Glomerular endothelial cell (primary cell): ENCODE measurements around the gene CAB39. TPM values are rescaled to one million over a fixed set of nuclear protein-coding genes. Genes with fewer than 3 reads are reported as not detected.
A peak's percentile ranks its signal among the peaks of the same experiment; 100 is the strongest.

ENCODE experiments used
- DNase-seq: peaks from one replicate; pipeline ENCODE4 v3.0.0-alpha.2; 2011; ENCODE audit warnings: low read depth, low spot score; ENCODE audit errors: extremely low read depth
- total RNA-seq: library from RNA; depleted of rRNA; stranded (reverse); fragments of >200 nt; gene quantifications from 2 replicates; pipeline ENCODE4 v1.2.3, GENCODE V29; 2015

Gene CAB39
- total RNA-seq, 1 donor from 2014 or later = 70.9 TPM

DNA sequence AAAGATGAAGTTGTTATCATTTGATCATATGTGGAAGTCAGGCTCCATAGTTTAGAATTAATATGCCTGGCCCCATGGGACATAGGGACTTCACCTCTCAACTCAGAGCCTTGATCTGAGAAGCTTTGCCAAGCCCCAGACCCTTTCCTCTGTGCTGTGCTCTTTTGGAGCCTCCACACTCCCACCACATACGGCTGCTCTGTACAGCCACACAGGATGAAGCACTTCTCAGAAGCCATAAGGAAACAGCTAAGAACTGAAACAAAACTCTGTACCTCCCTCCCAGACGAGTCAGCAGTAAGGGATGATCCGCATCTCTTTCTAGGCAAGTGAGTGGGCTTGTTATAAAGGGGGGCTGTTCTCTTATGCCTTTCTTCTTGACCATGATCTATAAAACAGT, 66.5 kb downstream of the CAB39 start:
- DNase-seq = no peak

DNA sequence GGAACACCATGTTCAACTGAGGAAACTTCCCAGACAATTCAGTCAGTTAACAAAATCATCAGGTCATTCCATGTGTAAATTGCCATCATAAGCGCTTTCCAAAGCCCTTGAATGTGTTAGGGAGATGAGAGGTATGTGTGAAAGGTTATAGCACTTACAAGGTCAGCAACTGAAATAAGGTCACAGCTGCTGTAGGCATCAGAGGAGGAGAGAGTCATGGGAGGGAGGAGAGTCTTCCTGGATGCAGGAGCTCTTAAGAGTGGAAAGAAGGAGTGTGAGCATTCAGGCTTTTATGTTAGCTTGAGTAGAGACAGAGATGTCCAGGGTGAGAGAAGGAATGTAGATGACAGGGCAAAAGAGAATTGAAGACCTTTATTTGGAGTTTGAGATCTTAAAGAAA, 67.0 kb downstream of the CAB39 start:
- no peak for DNase-seq

DNA sequence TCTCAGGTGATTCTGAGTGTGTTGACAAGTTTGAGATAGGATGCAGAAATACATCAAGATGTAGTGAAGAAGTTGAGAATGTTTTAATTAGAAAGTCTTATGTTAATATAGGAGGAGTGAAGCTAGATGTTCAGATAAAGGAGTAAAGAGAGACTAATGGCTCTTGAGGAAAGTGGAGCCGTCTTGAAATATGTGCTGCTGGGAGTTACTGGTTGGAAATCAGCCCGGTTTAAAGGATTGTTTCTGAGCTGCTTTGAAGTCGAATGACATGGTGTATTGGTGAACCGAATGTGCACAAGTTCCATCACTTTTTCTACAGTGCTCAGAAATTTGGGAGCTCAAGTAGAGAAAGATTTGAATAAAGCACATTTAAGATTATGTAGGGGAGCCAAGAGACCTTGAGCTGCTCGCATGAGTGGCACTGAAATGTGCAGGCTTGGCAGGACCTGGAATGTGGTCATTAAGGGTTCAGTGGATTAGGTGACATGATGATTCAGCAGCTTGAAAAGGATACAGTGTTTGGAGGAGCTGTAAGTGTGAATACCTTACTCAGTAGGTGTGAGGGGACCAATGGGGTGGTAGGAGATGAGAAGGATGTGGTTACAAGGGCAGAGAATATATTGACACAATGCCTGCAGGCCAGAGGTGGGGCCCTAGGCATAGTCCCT, 68.6 kb downstream of the CAB39 start:
- DNase-seq = no peak

DNA sequence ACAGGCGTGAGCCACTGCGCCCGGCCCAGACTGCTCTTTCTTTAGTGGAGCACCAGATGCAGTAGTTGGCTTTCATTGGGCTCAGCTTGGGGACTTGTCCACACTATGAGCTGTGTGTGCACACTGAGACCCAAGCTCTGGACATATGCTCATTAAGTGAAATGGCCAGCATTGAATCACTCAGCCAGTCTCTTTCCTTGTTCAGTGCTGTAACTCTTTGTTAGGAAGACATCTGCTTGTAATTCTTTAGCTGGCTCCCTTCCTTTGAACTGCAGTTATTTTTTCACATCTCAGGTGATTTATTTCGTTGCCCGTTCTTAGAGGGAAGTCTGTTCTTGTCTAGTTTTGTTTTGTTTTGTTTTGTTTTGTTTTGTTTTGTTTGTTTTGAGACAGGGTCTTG, 70.5 kb downstream of the CAB39 start:
- no peak for DNase-seq

DNA sequence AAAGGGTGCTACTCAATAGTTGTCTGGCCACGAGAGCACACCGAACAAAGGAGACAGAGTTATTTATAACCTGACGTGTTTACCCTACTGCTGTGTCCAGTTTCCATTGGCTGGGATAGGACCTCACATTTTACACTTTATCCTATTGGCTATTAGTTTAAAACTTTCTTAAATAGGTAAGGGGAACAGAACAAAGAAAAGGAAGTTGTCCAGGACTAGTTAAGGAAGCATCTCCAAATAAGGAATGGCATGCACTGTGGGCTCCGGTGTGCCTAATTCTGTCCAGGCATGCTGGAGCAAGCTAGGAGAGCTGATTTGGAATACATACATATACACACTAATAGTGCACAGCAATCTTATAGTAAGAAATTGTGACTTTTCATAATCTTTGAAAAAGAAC, 72.2 kb downstream of the CAB39 start:
- DNase-seq = no peak

DNA sequence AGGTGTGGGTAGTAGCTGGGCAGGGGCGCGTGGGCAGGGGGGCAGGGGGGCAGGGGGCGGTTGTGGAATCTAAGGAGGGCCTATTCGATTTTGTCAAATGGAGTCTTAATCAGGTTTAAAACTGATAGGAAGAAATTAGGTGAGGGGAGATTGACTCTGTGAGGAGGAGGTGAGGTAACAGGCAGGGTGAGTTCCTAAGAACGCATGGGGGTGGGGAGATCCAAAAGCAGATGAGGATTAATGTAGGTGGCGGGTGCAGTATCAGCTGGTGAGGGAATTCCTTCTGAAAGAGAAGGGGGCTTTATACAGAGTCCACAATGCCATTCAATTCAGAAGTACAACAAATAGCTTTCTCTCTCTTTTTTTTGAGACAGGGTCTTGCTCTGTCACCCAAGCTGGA, 72.7 kb downstream of the CAB39 start:
- DNase-seq = no peak

DNA sequence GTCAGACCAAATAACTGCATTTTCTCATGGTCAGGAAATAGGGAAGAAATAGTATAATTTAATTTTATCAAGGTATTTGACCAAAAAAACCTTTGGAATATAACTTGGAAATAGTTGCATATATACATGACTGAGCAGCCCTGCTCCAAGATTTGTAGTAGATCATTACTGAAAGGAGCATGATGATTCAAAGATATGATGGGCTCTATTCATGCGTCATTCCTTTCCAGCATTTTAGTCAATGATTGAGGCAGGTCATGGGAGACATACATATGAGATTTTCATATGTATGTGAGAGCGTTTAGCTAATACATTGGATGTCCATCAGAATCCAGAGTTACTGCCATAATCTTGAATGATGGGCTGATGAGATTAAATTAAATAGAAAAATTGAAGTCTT, 74.5 kb downstream of the CAB39 start:
- DNase-seq = no peak

DNA sequence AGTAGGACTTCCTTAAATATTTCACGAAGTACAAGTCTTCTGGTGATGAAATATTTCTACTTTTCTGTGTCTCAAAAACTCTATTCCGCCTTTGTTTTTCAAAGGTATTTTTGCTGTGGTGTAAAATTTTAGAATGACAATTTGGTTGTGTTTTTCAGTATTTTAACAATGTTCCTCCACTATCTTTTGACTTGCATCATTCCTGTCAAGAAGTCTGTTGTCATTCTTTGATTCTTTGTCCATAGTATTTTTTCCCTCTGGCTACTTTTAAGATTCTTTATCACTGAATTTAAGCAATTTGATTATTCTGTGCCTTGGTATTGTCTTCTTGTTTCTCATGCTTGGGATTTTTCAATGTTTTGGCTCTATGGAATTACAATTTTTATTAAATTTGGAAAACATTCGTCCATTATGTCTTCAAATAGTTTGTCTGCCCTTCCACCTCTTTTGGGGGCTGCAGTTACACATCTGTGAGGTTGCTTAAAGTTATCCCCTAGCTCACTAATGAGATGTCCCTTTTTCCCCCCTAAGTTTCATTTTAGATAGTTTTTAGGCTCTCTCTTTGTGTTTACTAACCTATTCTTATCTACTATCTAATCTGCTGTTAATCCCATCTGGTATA, 76.0 kb downstream of the CAB39 start:
- no peak for DNase-seq

DNA sequence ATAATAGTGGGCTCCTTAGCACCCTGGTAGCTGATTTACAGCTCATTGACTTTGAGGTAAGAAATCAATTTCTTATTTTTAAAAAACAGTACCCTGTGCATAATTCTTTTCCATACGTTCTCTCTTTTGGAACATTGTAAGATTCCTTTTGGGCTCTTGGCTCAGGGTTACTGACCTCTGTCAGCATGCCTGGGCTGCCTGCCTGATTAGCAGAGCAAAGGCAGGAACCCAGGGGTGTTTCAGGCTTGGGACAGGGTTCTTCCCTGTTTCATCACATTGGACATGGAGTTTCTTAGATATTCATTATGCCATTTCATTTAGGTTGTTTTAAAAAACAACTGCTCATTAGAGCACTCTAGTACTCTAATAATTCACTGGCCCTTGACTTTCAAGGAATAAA, 78.3 kb downstream of the CAB39 start:
- no peak for DNase-seq

DNA sequence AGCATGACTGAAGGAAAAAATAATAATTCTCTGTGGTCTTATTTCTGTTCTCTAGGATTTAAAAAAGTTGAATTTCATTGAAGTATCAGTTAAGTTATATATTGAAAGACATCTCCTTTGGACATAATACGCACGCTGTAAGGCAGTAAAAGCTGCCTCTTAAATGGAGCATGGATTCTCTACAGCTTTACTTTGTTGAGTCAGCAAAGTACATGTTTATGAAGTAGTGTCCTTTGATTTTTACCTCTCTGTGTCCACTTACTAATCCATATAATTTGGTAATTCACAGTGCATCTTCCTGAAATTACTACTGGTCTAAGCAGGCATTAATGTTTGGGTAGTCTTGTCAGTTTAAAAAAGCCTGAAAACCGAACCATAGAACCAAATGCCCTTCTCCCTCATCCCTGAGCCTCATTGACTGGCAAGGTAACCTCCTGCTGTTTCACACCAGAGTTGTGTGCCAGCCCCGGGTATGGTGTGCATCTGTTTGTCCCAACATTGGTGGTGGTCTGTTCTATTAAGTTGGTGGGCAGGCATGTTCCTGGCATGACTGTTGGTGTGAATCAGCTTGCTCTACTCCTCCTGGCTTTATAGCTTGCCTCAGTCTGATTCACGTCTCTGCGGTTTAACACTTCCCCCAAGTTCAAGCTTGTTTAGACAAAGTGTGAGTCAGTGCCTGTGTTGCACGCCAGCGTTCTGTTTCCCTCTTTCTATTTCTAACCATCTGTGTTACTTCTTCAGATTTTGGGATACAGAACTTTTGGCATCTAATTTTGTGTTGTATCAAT, 81.1 kb downstream of the CAB39 start:
- DNase-seq = peak; percentile 95

DNA sequence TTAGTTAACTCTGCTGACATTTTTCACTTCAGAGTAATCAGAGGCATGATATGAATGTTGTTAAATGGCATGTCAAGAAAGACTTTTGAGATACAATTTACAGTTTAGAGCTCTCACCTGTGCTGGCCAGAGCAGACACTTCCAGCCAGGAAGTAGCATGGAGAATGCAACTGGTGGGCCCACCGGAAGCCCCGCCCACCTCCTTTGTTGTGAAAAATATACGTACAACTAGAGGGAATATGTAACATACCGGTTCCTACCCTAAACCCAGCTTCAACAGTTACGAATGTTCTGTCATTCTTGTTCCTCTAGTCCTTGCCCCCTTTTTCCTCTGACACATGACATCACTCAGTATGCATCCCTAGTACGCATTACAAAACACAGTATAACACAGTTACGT, 81.9 kb downstream of the CAB39 start:
- no peak for DNase-seq

DNA sequence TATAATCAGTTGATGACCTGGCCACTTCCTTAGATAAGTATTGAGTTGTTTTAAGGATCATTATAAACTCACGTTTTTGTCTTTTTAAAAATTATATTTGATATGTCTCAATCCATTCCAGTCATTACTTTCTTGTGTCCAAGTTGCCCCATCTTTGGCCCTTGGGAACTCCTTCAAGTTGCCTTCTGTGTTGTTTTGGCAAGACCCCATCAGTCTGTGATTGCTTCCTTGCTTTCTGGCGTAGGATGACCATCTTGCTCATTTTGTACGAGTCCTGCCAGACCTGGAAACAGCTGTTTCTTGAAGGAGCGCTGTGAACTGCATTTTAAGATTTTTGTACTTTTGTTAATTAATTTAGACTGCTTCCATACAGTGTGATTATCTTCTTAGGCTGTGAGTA, 83.2 kb downstream of the CAB39 start:
- DNase-seq = no peak

DNA sequence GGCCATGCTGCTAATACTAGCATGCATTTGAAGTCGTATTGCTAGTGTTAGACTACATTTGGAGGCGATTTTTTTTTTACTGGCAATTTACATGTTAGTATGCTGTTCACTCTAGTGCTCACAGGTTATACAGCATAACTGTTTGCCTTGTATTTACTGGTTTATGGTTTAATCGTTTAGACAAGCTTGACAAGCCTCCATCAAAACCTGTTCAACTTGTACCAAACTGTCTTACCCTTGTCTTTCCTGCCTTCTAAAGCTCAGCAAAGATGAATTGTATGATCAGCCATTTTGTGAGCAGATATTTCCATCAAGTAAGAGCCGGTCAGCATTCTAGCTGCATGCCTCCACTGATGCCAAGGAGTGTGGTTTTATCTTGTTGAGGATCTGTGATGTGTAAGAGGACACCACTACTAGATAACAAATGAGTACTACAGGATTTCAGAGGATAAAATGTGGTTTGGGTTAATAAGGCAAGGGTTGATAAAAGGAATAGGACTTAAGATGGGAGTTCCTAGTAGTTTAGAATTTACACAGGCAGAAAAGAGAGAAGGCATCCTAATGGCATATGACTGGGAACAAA, 83.7 kb downstream of the CAB39 start:
- DNase-seq = no peak

DNA sequence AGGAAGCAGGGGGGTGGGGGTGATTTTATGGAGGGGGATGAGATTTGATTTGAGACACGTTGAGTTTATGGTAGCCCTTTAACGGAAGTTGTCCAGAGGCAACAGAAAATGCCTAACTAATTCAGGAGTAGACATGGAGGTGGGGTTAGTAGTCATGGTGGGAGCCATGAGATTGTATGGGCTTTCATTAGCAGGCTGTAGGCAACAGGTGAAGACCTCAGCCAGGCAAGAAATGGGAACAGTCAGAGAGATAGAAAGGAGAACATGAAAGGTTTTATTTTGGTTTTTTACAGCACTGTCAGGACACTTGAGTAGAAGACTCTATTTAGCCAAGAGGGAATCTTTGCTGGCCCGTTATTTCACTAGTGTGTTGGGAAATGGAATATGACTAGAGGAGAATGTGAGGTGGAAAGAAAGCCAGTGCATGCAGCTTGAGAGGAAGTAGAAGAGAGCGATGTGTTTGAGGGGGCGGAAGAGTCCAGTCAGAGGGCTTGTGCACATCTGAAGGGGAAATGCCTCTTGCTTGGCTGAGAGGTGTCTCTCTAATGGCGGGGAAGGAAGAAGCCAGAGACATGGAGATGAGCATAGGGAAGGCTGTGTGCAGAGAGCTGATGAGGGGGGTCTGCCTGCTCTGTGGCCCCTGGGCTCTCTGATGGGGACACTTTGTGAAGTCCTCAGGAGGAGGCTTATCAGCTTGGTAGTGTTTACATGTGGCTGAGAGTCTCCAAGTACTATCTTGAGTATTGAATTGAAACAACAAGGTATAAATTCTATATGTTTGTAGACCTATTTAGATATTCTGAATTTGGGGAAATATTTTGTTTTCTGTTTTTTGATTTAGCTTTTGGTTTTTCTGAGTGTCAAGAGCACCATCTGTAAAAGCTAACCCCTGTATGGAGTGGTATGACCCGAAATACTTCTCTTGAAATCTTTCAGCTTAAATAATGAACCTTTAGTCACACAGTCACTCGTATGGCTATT, 85.2 kb downstream of the CAB39 start:
- DNase-seq = no peak

DNA sequence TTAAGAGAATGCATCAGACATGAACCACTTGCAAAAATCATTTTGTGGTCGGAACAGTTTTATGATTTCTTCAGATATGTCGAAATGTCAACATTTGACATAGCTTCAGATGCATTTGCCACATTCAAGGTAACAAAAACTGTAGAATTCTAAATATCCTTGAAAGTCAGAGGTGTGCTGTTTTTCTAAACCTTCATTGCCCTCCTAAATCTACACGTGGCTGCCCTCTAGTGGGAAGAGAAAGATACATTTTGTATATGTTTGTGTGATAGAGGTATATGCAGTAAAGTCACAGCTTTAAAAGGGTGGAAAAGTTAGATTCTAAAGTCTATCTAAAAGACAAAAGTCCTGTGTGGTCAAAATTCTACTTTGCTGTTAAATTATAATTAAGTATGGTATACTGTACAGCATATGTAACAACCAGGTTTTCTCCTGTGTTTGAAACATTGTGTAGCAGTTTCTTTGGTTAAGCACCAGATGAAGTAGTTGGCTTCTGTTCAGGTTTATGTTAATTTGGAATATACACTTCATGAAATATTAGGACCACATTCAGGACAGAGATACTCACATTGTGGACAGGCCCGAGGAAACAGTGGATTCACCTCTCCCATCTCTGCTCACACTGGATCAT, 86.2 kb downstream of the CAB39 start:
- no peak for DNase-seq

DNA sequence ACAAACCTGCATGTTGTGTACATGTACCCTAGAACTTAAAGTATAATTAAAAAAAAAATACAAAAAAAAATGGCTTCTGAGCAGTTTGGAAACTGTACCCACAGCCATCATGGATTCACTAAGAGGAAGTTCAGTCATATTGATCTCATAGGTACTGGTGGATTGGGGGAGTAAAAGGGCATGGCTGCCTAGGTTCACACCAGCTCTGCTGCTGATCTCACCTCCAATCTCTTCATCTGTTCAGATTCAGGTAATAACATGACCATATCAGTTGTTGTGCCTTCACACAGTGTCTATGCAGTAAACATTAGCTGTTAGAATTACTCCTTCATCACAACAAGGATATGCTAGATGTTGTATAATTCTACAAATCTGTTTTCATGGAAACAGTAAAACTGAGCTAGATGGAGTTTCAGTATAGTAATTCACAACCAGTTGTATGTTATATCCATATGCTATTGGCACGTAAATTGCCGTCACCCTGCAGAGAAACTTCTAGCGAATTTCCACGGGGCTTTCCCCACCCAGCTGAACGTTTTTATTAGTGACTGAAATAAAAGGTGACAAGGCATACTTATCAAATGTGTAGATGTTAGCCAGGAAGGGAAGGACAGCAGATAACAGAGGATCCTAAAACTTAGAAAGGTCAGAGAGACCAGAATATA, 92.8 kb downstream of the CAB39 start:
- DNase-seq = no peak

DNA sequence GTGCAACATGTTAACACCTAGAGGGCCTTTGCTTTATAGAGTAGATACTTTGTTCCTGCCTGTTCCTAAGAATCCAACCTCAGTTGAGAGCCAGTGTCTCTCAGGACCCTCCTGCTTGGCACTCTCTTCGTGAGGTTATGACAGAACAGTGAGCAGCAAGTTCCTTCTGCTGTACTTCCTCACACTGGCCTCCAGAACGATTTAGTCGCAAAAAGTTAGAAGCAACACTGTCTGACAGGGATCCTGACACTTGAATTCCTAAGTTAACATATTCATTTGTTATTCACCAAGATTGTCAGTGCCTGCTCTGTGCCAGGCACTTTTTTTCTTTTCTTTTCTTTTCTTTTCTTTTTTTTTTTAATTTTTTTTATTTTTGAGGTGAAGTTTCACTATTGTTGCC, 95.1 kb downstream of the CAB39 start:
- no peak for DNase-seq

DNA sequence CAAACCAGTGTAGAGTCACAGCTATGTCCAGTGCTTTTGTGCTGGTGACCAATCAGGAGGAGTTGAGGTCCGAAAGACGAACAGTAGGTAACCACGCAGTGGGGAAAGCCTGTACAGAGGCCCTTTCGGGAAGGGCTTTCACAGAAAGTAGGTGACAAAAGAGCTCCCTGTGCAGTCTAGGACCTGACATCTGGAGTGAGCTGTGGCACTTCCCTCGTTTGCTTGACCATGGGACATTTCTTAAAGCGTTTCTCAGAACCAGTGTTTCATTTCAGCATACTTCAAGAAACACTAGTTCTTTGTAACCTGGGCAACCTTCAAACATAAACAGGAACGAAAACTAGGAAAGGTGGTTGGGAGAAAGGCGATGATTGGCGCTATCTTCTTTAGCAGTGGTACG, 96.4 kb downstream of the CAB39 start:
- no peak for DNase-seq

DNA sequence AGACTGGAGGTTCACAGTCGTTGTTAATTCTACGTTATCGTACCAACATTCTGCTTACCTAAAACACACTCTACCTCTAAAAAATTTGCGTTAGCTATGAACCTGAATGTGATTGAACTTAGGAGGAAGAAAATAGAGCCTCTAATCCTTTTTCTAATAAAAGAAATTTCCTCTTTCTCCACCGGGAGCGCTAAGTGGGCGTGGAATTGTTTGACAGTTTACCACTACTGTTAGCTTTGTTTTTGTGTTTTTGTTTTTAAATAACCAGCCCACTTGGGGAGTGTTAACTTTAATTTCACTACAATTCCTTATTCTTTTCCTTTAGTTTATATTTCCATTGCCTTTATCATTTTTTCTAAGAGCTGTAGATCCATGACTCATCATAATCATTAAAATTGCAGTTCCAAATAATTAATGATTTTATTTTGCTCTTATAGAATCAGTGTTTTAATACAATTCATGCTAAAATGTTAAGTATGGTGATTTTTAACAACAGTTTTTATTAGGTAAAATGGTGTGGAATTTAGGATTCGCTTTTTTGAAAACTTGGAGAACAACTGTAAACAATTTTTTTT, 97.1 kb downstream of the CAB39 start:
- DNase-seq = no peak
